ENCODE results near the gene ITGB2.
A peak's percentile ranks its signal among the peaks of the same experiment; 100 is the strongest.

ITGB2 gene

DNA sequence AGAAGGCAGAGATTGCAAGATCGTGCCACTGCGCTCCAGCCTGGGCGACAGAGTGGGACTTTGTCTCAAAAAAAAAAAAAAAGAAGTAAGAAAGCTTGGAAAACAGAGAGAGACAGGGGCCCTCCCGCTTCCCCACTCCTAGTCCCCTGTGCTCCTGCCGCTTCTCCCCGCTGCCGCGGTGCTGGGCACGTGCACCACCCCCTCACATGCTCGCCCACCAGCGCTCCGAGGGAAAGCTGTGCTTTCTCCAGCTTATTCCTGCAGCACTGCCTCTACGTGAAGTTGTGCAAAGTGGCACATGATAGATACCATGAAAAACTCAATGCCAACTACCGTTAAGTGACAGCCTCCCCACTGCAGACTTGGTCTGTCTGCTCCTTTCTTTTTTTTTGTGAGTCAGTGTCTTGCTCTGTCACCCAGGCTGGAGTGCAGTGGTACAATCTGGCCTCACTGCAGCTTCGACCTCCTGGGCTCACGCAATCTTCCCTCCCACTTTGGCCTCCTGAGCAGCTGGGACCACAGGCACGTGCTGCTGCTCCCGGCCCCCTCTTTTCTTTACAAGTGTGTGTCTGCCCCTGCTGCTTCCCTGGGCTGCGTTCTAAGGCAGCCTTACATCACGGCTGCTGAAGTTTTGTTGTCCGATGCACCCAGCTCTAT lies 34.6 kb upstream of the ITGB2 start:
- DNase-seq (ENCODE audit: low read depth in 2 of 2) = no peak

- DNase-seq (ENCODE audit: low read depth in 2 of 2) = no peak
These were observed 33.6 kb upstream of the ITGB2 start for GRCh38 chr21:44954281-44954771.

GRCh38 chr21:44953628-44954021 lies 32.9 kb upstream of the ITGB2 start:
- DNase-seq (ENCODE audit: low read depth in 2 of 2) = no peak

DNA sequence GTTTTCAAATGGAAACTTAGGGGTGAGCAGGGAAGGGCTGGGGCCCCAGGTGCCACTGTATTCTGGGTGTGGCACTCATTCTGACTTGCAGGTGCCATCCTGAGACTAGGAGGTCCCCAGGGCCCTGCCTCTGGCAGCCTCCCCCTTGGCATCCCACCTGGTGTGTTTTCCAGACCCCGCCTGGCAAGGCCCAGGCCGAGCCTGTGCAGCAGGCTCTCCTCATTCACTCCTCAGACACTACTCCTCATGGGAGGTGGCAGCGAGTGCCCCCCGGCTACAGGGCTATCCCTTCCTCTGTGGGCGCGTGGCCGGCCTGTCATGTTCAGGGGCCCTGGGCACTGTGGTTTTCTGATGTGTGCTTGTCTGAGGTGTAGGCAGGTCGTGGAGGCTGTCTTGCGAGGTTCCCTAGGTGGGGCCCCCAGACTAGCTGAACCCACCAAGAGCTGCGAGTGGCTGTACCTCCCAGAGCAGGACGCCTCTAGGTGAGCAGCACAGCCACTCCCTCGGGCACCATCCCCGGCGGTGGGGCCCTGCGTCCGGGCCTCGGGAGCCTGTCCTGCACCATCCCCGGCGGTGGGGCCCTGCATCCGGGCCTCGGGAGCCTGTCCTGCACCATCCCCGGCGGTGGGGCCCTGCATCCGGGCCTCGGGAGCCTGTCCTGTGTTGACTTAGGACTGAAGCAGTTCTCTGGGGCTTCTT lies 32.4 kb upstream of the ITGB2 start:
- no peak for DNase-seq (ENCODE audit: low read depth in 2 of 2)

DNA sequence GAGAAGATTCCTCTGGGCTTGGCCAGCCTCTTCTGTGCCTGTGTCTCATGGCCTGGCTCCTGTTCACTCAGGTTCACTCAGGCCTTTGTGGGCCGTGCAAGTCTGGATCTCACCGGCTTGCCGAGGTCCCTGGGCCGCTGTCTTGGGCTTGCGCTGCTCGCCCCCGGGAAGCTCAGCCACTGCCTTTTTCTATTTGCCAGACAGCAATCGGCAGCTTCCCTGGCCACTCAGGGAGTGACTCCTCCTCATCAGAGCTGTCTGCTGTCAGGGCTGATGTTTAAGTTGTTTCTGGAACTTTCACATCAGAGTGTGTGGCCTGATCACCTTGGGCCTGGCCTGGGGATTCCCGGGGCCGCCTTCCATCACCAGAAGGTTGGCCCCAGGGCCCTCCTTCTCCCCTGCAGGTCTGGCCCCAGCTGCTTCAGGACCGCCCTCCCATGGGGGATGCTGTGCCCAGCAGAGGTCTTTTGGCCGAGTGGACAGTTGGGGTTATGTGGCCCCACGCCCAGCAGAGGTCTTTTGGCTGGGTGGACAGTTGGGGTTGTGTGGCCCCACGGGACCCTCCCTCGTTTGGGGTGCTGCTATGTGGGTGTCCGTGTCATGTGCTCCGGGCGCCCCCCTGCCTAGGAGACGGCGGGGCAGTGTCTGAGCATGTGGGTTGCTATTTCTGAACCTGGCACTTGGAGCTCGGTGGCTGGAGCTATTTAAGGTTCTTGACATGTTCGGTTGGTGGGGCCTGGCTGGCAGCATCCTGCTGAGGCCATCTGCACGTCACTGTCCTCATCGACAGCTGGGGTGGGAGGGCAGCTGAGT lies 31.6 kb upstream of the ITGB2 start:
- no peak for DNase-seq (ENCODE audit: low read depth in 2 of 2)

DNA sequence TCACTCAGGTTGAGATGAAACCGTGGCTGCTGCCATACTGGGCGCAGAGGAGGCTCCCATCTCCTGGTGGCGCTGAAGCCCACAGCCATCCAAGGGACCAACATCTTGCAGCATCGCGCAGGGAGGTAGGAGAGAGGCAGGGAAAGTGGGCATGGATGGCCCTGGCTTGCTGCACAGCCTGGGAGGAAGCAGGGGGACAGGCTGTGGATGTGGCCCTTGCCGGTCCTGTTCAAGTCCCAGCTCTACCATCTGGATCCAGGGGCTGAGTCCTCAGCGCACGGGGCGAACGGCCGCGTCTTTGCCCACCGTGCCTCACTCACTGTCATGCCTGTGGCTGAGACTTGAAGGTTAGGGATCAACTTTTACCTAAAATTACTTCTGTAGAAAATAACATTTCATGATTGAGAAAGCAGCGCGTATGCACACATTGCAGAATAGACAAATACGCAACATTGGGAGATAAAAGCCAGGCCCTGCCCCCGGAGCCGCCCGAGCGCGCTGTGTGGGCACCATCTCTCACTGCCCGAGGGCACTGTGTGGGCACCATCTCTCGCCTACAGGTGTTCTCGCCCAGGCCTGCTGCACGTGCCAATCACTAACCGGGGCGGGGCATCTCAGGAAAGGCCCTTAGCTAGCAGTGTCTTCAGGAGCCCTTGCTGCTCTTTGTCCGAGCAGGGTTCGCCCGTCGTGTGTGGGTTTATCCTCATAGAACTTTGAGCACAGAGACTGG lies 30.7 kb upstream of the ITGB2 start:
- DNase-seq (ENCODE audit: low read depth in 2 of 2) = no peak

DNA sequence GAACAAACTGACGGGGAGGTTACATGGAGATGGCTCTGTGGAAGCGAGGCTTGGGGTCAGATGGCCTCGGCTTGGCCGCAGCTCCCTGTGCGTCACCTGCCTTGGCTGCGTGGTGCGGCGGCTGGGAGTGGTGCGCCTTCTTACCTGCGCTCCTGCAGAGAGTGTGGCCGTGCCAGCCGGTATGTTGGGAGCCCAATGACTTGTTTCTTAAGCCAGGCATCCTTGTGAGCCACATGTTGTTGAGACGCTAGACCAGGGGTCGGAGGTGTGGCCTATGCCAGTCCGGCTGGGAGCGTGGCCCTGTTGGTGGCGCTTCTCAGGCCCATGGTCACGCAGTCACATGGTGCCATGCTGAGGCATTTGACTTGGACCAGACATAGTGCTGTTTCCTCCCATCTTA lies 29.7 kb upstream of the ITGB2 start:
- DNase-seq (ENCODE audit: low read depth in 2 of 2) = no peak

DNA sequence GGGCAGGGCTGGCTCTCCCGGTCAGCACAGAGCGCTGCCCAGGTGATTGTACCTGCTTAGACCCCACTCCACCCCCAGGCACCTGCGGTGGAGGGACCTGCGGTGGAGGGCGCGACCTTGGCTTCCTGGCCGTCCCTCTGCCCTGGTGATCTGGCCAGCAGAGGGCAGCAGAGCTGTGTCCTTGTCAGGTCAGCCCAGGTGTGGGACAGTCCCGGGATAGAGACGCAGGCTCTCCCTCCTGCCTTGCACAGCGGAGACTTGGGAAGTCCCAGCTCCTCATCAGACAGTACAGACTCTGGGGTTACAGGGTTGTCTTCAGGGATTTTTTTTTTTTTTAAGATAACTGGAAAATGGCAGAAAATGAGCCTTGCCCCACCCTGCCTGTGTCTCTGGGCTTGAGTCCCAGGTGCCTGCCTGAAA lies 29.1 kb upstream of the ITGB2 start:
- peak in 1 of 2 donors; percentile 53 for DNase-seq (ENCODE audit: low read depth in 2 of 2)

DNA sequence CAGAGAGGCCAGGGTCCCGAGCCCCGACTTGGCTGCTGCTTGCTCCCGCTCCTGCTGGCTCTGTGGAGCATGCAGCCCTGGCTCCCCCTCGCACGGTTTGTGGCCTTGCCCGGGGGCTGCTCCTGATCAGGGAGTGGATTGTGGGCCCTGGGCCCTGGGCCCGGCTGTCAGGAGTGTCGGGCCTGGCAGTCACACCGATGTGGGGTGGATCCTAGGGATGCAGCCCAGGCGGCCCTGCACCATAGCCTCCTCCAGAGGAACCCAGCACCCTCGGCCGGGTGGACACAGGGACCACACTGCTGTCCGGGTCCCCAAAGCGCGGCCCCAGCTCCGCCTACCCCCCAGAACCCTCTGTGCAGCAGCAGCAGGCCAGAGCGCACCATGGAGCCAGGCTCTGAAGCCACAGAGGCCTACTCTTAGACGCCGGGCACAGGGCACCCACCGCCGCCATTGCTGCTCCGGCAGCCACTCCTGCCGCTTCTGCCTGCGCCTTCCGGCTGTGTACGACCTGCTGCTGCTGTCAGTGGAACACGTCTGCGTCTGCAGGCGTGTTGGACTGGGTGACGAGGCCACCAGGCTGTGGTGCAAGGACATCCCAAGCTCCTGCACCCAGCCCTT lies 28.6 kb upstream of the ITGB2 start:
- DNase-seq (ENCODE audit: low read depth in 2 of 2) = no peak

- DNase-seq (ENCODE audit: low read depth in 2 of 2) = no peak
These were observed 27.9 kb upstream of the ITGB2 start for GRCh38 chr21:44948426-44949120.

DNA sequence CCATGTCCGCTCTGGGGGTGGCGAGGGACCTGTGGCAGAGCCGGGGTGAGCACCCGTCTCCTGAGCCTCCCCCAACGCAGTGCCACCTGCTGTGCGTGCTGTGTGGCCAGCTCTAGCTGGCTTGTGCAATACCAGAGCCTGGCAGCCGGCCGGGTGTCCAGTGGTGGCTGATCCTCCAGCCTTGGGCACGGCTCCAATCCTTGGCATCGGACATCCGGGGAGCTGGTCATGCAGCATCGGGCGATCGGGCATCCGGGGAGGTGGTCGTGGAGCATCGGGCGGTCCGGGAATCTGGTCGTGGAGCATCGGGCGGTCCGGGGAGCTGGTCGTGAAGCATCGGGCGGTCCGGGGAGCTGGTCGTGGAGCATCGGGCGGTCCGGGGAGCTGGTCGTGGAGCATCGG lies 27.2 kb upstream of the ITGB2 start:
- no peak for DNase-seq (ENCODE audit: low read depth in 2 of 2)

DNA sequence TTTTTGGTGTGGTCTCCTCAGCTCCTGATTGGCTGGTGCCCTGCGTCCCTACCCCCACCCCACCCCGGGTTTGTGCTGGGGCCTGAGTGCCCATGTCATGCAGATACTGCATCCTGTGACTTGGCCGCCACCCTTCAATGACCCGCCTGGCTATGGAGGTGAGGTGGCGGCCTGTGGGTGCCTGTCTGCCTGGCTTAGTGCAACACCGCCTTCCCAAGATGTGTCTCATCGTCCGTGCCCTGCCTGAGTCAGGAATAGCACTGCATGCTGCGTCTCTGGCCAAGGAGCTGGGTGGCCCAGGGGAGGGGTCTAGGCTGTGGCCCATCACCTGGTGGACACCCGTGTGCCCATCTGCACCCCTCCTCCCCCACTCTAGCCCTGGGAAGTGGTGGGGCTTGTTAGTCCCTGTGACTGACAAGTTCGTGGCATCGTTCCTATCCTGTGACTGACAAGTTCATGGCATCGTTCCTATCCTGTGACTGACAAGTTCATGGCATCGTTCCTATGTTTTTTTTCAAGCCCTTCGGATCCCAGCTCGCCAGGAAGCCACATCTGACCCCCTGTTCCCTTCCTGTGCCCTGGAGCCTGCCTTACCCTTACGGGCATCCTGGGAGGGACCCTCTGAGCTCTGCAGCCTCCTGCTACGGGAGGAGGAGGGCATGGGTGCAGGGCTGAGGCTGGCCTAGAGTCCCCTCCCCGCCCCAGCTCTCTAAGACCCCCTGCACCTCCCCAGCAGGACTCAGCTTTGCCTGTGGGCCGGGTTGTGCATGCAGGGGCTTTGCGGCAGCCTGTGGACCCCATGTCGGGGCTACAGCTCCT lies 26.6 kb upstream of the ITGB2 start:
- no peak for DNase-seq (ENCODE audit: low read depth in 2 of 2)

DNA sequence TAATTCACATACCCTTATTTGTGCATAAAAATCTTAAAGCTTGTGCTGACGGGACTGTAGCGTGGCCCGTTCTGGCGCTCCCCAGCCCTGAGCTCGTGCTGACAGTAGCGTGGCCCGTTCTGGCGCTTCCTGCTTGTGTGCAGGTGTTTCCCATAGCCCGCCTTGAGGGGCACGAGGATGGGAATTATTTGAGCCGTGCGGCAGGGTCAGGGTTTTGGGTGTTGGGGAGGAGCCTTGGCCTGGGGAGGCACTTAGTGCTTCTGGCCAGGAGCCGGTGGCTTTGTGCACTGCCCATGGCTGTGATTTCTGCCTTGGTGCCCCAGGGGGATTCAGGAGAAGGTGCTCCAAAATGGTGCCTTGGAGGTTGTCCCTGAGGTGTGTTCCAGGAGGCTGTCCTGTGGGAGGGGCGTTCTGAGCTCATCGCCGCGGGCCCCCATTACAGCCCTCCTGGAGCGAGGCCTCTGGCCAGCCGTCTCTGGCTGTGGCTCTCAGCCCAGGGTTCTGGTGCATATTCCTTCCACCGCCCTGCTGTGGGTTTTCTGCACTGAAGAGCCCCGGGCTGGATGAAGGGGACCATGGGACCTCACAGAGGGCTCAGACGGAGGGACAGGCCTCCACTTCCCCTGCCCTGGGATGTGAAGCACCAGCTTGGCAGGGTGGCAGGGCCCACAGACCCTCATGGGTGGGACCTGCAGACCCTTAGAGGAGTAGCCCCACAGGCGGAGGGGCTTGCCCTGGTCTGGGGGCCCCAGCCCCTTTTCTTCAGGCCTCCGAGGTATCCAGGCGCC lies 25.7 kb upstream of the ITGB2 start:
- DNase-seq (ENCODE audit: low read depth in 2 of 2) = no peak

GRCh38 chr21:44944596-44944995 lies 23.9 kb upstream of the ITGB2 start:
- no peak for DNase-seq (ENCODE audit: low read depth in 2 of 2)

- DNase-seq (ENCODE audit: low read depth in 2 of 2) = no peak
These were observed 23.2 kb upstream of the ITGB2 start for GRCh38 chr21:44943686-44944550.

DNA sequence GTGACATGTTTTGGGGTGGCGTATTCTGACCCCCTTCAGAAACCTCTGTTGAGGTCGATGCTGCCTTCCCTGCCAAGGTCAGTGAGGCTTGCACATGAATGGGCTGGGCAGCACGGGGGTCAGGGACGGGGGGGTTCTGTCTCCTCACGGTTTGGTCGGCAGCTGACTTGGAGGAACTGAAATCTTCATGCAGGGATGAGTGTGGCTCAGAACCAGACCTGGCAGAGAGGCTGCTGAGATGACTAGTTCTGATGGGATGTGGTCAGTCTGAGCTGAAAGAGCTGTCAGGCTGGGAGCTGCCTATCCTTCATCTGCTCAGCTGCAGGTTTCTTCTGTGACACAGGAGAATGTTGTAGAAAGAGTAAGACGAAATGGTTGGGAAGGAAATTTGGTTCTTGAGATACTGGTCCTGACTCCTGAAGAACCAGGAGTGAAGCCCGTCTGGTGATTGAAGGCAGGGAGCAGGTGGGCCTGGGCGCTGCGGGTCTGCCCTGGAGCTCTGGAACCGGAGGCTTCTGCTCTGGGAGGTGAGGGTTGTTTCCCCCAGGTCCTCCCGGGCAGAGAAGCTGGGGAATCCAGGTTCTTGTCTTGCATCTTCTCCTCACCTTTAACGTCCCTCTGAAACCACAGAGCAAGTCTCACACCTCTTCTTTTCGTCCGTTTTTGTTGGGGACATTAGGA lies 22.4 kb upstream of the ITGB2 start:
- DNase-seq (ENCODE audit: low read depth in 2 of 2) = no peak

GRCh38 chr21:44942566-44942965 lies 21.9 kb upstream of the ITGB2 start:
- no peak for DNase-seq (ENCODE audit: low read depth in 2 of 2)

GRCh38 chr21:44941567-44941966 lies 20.9 kb upstream of the ITGB2 start:
- no peak for DNase-seq (ENCODE audit: low read depth in 2 of 2)

Data from stimulated activated CD8-positive, alpha-beta memory T cell treated with anti-CD3 and anti-CD28 coated beads, Interleukin-15, amount 100 ng/mL, for 48 hours (primary cell).